Measurements from ENCODE around the gene SHANK3. TPM values are rescaled to one million over a fixed set of nuclear protein-coding genes. Genes with fewer than 3 reads are reported as not detected.
"Not testable (repeated sequence)": the region's sequence is repeated elsewhere in the genome, so short reads cannot be mapped to it uniquely, and the experiment has no call there.

SHANK3 gene
- total RNA-seq, 1 donor from 2014 or later, result 56.6 TPM

- ATAC-seq; intact Hi-C loops (cut with DNase I): not testable (repeated sequence)
- peak; percentile 17 for DNase-seq (ENCODE audit: low spot score)
Measured at GRCh38 chr22:50643021-50643820, 29.4 kb upstream of the SHANK3 start.

GRCh38 chr22:50643821-50644101, 28.9 kb upstream of the SHANK3 start:
- ATAC-seq; intact Hi-C loops (cut with DNase I); DNase-seq (ENCODE audit: low spot score): not testable (repeated sequence)

- DNase-seq (ENCODE audit: low spot score) (no peak), ATAC-seq (no peak)
- intact Hi-C loops (cut with DNase I), result no loop called here
Measured at GRCh38 chr22:50653256-50653655, 19.4 kb upstream of the SHANK3 start.

- ATAC-seq; intact Hi-C loops (cut with DNase I); DNase-seq (ENCODE audit: low spot score): not testable (repeated sequence)
Measured at GRCh38 chr22:50654664-50655063, 18.0 kb upstream of the SHANK3 start.

DNA sequence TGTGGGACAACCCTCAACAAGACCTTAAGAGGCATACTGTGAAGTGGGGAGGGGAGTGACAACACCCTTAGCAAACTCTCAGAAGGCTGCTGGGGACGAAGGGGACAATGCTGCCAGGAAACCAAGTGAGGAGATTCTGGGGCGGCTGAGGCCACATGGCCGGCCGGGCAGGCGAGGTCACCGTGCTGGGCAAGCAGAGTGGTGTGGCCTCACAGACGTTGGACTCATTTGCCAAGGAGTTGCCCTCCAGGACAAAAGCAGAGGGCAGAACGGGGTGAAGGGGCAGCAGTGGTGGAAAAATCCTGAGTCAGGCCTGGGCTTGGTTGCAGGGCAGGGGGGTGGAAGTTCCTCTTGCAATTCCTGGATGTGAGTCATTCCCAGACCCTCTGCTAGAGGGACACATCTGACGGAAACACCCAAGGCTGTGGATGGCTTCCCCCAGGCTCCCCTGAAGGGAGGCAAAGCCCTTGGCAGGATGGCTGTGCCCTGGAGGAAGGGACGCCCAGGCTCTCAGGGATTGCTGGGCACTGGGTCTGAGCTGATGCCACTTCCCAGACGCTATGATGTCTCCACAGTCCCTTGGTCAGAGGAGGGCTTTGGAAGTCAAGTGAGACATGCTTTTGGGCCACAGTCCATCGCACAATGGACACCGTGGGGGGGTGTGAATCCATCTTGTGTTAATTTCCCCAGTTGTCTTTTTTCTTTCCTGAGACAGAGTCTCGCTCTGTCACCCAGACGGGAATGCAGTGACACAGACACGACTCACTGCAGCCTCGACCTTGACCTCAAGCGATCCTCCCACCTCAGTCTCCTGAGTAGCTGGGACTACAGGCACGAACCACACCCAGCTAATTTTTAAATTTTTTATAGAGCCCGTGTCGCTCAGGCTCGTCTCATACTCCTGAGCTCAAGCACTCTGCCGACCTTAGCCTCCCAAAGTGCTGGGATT, 16.2 kb upstream of the SHANK3 start:
- intact Hi-C loops (cut with DNase I), result no loop called here
- ATAC-seq, result peak; percentile 68
- no peak for DNase-seq (ENCODE audit: low spot score)

GRCh38 chr22:50657925-50658324, 14.7 kb upstream of the SHANK3 start:
- ATAC-seq, result no peak

DNA sequence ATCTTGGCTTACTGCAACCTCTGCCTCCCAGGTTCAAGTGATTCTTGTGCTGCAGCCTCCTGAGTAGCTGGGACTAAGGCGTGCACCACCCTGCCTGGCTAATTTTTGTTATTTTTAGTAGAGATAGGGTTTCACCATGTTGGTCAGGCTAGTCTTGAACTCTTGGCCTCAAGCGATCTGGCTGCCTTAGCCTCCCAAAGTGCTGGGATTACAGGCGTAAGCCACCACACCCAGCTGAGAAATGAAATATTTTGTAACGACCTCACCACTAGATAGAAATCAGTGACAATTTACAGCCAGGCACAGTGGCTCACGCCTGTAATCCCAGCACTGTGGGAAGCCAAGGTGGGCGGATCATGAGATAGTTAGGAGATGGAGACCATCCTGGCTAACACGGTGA, 12.9 kb upstream of the SHANK3 start:
- DNase-seq (ENCODE audit: low spot score); intact Hi-C loops (cut with DNase I); ATAC-seq: not testable (repeated sequence)

More at GRCh38 chr22:50657925-50658324, 14.7 kb upstream of the SHANK3 start:
- intact Hi-C loops (cut with DNase I), result no loop called here
- no peak for DNase-seq (ENCODE audit: low spot score)

GRCh38 chr22:50660306-50660705, 12.3 kb upstream of the SHANK3 start:
- intact Hi-C loops (cut with DNase I), result no loop called here
- ATAC-seq (no peak), DNase-seq (ENCODE audit: low spot score) (no peak)

DNA sequence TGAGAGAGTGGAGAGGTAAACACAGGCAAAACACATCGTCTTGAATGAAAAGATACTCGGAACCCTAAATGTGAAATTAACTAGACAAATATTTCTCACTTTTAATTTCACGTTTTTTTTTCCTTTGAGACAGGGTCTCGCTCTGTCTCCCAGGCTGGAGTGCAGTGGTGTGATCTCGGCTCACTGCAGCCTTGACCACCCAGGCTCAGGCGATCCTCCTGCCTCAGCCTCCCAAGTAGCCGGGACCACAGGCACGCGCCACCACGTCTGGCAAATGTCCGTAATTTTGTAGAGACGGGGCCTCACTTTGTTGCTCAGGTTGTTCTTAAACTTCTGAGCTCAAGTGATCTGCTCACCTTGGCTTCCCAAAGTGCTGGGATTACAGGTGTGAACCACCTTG, 7.4 kb upstream of the SHANK3 start:
- no peak for ATAC-seq
- intact Hi-C loops (cut with DNase I), result no loop called here
- peak; percentile 31 for DNase-seq (ENCODE audit: low spot score)

- intact Hi-C loops (cut with DNase I), result no loop called here
Measured at GRCh38 chr22:50665738-50666137, 6.9 kb upstream of the SHANK3 start.

GRCh38 chr22:50670513-50670912, 2.1 kb upstream of the SHANK3 start:
- intact Hi-C loops (cut with DNase I), result no loop called here
- DNase-seq (ENCODE audit: low spot score), result peak; percentile 18
- ATAC-seq, result no peak

More at GRCh38 chr22:50665738-50666137, 6.9 kb upstream of the SHANK3 start:
- DNase-seq (ENCODE audit: low spot score), result no peak
- no peak for ATAC-seq

GRCh38 chr22:50670914-50671538, 1.6 kb upstream of the SHANK3 start:
- intact Hi-C loops (cut with DNase I), result no loop called here
- DNase-seq (ENCODE audit: low spot score) (peak; percentile 38), ATAC-seq (no peak)

- ATAC-seq (no peak), DNase-seq (ENCODE audit: low spot score) (peak; percentile 38)
- intact Hi-C loops (cut with DNase I), result no loop called here
Measured at GRCh38 chr22:50671641-50672040, 982 bp upstream of the SHANK3 start.

DNA sequence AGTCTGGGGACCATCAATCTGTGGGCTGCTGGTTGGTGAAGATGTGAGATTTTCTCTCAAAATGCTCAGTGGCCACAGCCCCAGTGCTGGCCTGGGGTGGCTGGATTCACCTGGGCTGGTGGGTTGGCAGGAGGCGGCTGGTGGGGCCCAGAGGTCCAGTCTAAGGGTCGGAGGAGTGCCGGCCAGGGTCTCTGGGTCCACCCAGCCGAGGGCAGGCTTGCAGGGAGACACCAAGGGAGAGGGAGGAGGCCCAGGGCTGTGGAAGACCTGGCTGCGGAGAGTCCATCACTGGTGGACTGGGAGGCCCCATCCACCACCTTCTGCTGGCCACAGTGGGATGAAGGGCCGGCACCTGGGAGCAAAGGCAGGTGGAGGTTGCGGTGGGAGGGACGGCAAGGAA, 582 bp upstream of the SHANK3 start:
- no peak for ATAC-seq
- peak; percentile 48 for DNase-seq (ENCODE audit: low spot score)

DNA sequence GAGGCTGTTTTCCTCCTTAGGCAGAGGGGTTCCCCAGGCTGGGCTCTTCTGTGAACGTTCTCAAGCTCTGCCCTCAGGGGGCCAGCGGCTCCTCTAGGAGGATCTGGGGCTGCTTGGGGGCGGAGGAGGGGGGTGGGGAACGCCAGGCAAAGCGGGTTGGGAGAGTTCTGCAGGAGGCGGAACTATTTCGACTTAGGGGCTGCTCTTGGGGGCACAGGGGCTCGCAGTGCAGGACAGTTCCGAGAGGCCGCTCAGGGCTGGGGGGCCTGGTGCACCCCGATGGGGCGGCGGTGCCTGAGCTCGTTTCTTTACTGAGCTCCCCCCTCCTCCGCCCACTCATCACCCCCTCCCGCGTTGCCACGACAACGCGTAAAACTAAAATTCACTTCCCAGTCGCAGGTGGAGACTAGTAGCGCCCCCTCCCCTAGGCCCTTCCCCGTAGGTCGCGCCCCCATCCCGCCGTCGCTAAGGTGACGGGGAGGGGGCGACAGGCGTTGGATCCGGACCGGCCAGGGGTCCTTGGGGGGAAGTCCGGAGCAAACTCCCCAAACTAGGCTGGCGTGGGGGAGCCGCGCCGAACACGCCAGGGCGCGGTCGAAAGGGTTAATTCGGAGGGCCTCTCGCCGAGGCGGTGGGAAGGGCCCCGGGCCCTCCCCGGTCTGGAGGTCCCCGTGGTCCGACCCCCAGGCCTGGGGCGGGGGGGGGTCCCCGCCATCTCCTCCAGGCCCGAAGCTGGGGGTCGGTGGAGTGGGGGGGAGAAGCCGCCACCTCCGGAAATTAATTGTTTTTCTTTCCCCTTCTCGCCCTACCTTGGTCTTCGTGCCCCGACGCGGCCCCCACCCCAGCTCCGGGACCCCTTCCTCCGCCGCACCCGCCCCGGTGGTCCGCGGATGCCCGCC, 857 bp downstream of the SHANK3 start:
- peak; percentile 44 for DNase-seq (ENCODE audit: low spot score)
- no peak for ATAC-seq
- intact Hi-C loops (cut with DNase I), result no loop called here

More for the DNA sequence above, 582 bp upstream of the SHANK3 start:
- intact Hi-C loops (cut with DNase I), result no loop called here

DNA sequence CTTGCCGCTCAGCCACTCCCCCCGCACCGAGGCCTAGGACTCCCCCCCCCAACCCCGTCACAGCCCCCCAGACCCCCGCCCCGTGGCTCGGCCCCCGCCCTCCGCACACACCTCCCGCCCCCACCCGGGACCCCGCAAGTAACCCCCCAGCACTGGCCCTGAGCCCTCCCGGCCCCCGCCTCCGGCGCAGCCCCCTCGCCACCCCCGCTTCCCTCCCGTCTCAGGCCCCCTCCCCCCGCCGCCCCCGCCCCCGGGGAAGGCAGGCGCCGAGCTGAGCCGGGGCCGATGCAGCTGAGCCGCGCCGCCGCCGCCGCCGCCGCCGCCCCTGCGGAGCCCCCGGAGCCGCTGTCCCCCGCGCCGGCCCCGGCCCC, 1.5 kb downstream of the SHANK3 start:
- intact Hi-C loops (cut with DNase I), result no loop called here
- DNase-seq (ENCODE audit: low spot score), result peak; percentile 53
- no peak for ATAC-seq

GRCh38 chr22:50674606-50675552, 2.3 kb downstream of the SHANK3 start:
- peak; percentile 63 for DNase-seq (ENCODE audit: low spot score)
- no peak for ATAC-seq
- intact Hi-C loops (cut with DNase I), result no loop called here
